NCI-H1092 (cell line): ENCODE measurements around the gene ZNF415.
"Not testable (repeated sequence)": the region's sequence is repeated elsewhere in the genome, so short reads cannot be mapped to it uniquely, and the experiment has no call there.

Experiments used
- DNase-seq: peaks from one replicate; lab custom pipeline; 2025; lab: John Stamatoyannopoulos, UW

The ZNF415 gene

GRCh38 chr19:53102756-53103233 lies 29.9 kb downstream of the ZNF415 start:
- no peak for DNase-seq

DNA sequence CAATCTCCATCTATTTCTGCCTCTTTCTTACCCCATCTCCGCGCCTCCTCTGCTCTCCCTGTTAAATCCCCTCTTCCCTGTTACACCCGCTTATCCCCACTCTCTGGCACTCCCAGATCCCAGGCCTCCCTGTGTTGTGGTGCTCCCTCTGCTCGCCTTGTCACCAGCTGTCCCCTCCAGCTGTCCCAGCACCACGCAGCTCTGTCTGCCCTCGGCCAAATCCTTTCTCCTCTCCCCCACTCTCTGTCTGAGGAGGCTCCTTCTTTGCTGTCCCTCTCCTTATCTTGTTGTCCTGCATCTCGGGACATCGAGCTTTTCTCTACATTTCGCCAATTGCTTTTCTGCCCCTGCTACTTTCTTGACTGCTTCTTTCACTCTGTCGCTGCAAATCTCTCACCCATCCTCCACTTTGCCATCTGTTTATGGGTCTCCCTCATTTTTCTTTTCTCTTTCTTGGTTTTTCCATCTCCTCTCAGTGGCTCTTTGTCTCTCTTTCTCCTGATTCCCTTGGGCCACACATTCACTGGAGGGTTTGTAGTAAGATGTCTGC lies 30.4 kb downstream of the ZNF415 start:
- no peak for DNase-seq

GRCh38 chr19:53101518-53101917 lies 31.2 kb downstream of the ZNF415 start:
- no peak for DNase-seq

DNA sequence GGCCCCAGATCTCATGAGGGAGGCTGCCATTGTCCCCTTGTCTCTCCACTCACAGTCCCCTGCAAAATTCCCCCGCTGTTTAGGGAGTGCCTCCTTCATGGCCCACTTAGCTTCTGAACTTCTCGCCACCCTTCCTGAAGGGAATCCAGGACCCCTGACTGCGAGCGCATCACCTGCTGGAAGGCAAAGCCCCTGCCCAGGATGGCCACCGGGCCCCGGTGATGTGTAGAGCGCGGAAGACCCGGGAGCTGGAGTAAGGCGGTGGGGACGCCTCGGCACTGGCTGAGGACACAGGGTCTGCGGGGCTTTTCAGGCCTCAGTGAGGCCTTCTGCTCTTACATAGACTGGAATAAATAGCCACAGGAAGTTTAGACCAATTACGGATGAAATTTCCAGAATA lies 34.1 kb downstream of the ZNF415 start:
- DNase-seq = not testable (repeated sequence)

DNA sequence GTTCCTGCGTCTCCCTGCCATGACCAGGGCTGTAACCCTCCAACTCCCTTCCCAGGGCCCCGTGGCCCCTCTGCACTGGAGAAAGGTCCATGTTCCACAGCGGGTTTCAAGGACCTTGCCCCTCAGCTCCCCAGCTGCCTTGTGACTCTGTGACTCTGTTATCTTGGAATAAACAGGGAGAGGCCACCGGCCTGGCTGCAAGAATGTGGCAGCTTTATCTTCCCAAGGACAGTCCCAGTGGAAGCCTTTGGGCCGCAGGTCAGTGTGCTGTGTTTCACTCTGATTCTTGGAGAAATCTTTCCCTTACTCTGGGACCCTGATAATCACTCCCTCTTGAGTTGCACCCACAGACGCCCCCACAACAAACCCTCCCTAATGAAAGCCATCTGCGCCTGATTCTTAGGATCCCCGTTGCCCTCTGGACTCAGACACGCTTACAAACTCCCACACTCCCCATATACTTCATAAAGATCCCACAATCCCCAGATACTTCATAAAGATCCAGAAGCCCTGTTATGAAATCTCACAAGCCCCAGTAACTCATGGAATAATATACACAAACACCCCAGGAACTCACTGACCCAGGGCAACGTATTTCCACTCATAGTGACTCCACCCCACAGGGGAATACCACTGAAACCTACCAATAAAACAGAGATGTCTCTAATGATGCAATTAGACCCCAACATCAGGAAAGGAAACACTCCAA lies 35.6 kb downstream of the ZNF415 start:
- not testable (repeated sequence) for DNase-seq

GRCh38 chr19:53096579-53096978 lies 36.1 kb downstream of the ZNF415 start:
- not testable (repeated sequence) for DNase-seq

- no peak for DNase-seq
Measured at GRCh38 chr19:53094754-53095575, 37.7 kb downstream of the ZNF415 start.

- DNase-seq = no peak
Measured at GRCh38 chr19:53092723-53093122, 40.0 kb downstream of the ZNF415 start.

- no peak for DNase-seq
Measured at GRCh38 chr19:53091413-53092254, 41.1 kb downstream of the ZNF415 start.

DNA sequence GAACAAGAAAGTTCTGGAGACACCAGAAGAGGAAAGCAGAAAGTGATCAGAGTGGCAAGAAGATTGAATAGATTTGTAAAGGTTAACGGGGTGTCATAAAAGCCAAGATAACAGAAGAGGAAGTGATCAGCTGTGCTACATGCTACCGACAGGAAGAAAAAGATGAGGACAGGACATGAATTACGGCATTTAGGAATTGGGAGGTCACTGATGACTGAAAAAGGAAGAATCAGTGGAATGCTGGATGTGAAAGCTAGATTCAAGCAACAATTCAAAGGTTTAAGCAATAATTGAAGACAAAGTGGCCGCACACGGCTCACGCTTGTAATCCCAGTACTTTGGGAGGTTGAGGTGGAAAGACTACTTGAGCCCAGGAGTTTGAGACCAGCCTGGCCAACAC lies 44.6 kb downstream of the ZNF415 start:
- no peak for DNase-seq

GRCh38 chr19:53086949-53087348 lies 45.8 kb downstream of the ZNF415 start:
- no peak for DNase-seq

DNA sequence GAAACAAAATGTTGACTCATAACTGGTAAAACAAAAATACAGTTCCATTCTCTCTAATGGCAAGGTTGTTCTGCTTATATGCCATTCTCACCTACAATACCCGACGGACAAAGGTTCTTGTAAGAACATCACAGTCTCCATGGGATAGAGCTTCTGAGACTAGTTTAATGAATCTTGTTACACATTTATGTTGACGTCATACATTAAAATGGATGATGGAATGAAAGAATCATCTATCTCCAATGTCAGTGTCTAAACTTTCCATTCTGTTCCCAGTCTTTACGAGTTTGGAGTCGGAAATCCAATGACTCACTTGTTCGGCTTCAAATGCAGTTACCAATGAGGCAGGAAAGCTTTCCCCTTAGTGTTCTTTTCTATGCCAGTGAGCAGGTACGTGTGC lies 47.2 kb downstream of the ZNF415 start:
- no peak for DNase-seq

DNA sequence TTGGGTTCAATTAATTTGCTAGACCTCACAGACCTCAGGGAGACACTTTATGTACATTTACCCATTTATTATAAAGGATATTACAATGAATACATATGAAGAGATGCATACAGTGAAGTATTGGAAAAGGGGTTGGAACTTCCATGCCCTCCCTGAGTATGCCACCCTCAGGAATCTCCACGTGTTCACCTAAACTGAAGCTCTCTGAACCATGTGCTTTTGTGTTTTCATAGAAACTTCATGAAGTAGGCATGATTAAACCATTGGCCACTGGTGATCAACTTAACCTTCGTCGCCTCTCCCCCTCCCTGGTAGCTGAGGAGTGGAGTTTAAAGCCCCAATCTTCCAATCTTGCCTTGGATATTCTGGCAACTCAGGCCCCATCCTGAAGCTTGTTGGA lies 49.8 kb downstream of the ZNF415 start:
- no peak for DNase-seq

- no peak for DNase-seq
Measured at GRCh38 chr19:53079313-53079924, 53.3 kb downstream of the ZNF415 start.

DNA sequence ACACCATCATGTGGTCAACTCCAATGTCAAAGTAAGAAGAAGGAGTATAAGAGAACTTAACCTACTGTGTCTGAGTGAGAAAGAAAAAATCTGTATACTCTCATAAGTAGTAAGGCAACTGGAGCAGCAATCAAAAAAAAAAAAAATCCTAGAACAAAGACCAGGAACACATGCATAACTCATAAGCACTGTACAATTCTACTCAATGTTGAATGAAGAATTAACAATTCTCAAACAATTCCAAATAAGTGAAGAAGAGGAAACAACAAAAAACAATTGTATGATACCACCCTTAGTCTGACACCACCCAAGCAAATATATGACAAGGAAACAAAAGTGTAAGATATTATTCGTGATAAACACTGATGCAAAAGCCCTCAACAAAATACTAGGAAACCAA lies 54.0 kb downstream of the ZNF415 start:
- no peak for DNase-seq

DNA sequence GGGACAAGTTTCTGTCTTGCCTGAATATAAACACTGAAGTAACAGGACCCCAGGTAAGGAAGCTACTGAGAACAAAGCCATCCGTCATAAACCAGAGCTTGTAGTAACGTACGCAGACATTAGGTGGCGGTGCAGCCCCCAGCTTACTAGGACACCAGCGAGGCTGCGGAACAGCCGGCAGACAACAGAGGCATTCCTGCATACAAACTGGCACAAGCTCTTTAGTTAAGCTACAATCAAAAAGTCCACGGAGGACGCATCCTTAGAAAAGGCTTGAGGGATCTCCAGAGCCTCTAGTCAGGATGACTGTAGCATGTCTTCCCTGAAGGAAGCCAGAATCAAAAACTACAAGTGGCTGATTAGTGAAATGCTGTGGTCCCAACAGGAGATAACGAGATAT lies 55.7 kb downstream of the ZNF415 start:
- peak; percentile 13 for DNase-seq

DNA sequence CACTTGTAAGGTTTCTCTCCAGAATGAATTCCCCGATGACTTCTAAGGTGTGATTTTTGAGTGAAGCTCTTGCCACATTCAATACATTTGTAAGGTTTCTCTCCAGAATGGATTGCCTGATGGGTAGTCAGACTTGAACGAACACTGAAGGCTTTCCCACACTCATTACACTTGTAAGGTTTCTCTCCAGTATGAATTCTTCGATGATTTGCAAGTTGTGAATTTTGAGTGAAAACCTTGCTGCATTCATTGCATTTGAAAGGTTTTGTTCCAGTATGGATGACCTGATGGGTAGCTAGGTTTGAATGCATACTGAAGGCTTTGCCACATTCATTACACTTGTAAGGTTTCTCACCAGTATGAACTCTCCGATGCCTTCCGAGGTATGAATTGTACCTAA lies 63.9 kb downstream of the ZNF415 start:
- no peak for DNase-seq

DNA sequence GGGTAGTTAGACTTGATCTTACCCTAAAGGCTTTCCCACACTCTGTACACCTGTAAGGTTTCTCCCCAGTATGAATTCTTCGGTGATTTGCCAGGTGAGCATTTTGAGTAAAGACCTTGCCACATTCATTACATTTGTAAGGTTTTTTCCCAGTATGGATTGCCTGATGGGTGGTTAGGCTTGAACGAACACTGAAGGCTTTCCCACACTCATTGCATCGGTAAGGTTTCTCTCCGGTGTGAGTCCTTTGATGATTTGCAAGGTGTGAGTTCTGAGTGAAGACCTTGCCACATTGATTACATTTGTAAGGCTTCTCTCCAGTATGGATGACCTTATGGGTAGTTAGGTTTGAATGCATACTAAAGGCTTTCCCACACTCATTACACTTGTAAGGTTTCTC lies 64.5 kb downstream of the ZNF415 start:
- DNase-seq = no peak

GRCh38 chr19:53057904-53058580 lies 74.7 kb downstream of the ZNF415 start:
- DNase-seq = no peak
